HG02759 (cell line): ENCODE measurements around the gene MSANTD1.

Source experiments
- ATAC-seq: cut with Tn5 transposase; IDR thresholded peaks from one replicate; pipeline ENCODE4 v1.9.1; 2021; ENCODE audit warnings: mild to moderate bottlenecking, moderate library complexity; ENCODE audit not compliant: unreplicated experiment

MSANTD1 gene

GRCh38 chr4:3232001-3232400 lies 17.0 kb upstream of the MSANTD1 start:
- ATAC-seq, result no peak

DNA sequence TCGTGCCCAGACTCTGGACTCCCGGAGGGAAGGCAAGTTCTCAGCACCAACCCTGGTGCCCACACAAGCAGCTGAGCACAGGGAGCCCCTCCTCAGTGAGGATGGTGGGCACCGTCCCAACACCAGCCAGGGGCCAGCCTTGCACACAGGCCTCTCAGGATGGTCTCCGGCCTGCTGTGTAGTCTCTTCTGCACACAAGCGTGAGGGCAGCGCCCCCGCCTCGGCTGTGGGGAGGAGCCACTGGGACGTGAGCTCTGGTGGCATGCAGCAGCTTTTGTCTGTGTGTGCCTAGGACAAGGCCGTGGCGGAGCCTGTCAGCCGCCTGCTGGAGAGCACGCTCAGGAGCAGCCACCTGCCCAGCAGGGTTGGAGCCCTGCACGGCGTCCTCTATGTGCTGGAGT lies 16.1 kb upstream of the MSANTD1 start:
- no peak for ATAC-seq

DNA sequence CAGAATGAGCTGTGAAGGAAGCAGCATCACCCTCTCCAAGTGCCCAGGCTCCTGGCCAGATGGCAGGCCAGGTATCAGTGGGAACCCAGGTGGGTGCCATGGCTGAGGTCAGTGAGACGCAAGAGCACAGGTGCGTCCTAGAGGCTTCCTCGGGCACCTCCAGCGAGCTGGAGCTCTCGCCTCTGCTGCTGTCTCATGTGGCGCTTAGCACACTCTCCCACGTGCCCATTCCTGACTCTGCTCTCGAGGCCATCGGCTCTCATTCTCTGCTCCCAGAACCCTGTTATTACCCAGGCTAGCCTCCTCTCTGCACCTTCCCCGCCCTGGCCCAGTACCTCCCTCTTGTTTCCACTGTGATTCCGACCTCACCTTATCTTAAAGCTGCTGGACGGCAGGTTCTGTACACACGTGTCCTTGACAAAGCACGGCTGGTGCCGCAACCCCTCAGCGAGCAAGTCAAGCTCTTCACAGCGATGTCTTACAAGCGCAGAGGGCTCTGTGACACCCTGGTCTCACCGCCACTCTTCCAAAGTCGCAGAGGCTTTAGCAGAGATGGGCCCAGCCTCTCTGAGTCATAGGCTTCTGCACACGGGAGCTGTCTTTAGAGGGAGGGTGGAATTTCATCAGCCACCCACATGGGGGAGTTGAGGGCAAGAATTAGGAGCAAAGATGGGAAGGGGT lies 15.4 kb upstream of the MSANTD1 start:
- no peak for ATAC-seq

DNA sequence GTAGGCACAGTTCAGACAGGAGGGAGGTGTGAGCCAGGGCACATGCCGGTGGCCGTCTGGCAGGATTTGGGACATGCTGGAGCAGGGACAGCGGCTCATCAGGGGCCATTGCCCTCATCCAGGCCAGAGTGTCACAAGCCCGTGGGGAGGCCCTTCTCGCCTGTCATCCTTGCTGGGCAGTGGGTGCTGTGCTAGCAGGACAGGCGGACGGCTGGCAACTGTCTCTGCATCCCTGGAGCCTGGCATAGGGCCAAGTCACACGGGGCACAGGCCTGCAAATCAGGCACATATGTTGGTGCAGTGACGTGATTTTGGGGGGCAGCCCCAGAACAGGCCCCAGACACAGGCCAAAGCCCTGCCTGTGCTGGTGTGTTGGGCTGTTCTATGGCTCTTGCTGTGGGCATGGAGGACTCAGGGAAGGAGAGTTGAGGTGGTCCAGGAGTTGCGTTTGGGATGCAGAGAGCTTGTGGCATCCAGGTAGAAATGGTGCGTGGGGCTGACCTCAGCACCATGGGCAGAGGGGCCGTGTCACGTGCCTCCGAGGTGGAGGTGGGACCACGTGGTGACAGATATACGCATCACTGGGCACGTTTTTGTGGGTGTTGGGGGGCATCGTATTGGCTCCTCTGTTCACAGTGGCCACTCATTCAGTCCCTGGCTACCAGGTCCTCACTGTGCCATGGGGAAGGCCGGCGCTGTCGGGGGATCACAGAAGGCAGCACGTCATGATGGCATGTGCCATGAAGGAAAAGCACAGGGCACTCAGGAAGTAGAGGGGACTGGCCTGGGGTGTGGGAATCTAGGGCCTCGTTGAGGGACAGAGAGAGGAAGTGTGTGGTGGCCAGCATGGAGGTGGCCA lies 14.6 kb upstream of the MSANTD1 start:
- ATAC-seq, result no peak

DNA sequence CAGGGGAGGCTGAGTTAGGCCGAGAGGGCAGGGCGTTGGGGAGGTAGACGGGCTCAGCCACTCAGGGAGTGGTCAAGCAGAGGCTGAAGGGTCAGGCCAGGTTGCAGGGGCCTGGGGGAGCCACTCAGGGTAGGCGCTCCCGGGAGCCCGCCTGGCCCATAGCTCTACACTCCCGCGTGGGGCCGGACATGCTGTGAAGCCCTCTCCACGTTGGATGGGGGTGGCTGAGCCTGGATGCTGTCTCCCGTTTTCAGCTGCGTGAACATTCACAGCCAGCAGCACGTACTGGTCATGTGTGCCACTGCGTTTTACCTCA lies 14.0 kb upstream of the MSANTD1 start:
- ATAC-seq, result no peak

- no peak for ATAC-seq
Measured at GRCh38 chr4:3235581-3235980, 13.4 kb upstream of the MSANTD1 start.

DNA sequence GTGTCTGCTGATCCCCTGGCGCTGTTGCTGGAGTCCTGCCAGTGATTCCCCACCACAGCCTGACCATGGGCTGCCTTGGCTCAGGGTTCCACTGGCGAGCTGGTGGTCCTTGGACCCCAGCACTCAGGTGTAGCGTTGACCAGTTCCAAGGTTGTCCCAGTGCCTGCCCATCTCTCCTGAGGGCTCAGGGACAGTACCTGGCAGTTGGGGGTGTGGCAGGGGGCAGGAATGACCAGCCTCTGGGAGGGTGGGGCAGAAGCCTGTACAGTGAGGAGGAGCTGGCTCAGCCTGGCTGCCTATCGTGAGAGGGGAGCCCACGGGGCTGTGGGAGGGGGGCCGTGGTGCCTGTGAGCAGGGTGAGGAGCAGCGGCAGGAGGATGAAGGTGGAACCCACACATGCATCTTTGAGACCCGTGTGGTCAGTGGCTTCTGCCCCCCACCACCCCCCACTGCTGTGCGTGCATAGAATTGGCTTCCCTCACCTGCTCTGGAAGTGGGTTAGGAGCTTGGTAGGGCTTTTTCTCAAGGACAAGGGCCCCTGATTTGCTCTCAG lies 12.6 kb upstream of the MSANTD1 start:
- no peak for ATAC-seq

- no peak for ATAC-seq
Measured at GRCh38 chr4:3237266-3237665, 11.7 kb upstream of the MSANTD1 start.

DNA sequence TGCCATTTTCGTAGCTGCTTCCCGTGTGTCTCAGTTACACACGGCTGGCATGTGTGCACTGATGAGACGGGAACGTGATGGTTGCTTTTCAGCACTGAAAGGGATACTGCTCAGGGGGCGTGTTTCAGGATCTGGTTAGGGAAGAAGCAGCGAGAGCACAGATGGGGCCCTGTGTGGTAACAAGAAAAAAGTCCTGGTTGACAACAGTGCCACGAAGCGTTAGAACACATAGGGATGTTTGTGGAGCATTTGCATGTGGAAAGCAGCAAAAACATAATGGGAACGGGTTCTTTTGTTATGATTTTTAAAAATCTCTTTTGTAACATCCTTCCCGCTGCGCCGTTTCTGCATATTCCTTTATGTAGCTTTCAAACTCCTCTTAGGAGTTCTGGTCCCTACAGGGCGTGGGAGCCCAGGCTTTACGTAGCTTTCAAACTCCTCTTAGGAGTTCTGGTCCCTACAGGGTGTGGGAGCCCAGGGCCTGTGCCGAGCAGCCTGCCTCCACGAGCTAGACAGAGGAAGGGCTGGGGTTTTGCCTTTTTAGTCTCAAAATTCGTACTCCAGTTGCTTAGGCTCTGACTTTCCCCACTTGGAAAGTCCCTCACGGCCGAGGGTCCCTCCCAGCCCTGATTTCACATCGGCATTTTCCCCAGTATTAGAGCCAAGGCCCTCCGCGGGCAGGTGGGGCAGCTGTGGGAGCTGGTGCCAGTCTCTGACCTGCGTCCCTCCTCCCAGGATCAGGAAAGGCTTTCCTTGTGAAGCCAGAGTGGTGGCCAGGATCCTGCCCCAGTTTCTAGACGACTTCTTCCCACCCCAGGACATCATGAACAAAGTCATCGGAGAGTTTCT lies 11.0 kb upstream of the MSANTD1 start:
- no peak for ATAC-seq

DNA sequence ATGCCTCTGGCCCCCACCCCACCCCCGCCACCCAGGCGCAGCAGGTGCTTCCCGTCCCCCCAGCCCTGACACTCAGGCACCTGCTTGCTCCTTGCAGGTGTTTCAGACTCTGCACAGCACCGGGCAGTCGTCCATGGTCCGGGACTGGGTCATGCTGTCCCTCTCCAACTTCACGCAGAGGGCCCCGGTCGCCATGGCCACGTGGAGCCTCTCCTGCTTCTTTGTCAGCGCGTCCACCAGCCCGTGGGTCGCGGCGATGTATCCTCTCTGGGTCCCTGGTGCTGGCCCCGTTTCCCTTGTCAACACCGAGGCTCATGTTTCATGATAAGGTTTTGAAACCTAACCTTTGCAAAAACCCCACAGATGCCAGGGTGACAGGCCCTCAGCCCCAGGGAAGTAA lies 10.2 kb upstream of the MSANTD1 start:
- no peak for ATAC-seq

DNA sequence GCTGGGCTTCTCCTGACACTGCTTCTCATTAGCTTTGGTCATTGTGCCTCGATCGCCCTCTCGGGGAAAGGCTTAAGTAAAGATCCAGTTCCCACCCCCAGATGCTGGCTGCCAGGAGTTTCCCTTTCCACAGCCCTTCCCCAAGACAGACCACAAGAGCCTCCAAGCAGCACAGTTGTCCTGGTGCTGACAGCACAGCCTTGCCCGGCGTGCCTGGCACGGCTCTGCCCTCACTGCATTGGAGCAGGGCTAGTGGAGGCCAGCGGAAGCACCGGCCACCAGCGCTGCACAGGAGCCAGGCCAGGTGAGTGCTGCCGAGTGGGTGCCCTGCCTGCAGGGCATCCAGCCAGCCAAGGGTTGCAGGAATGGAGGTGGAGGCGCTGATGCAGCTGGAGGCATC lies 9.7 kb upstream of the MSANTD1 start:
- no peak for ATAC-seq

DNA sequence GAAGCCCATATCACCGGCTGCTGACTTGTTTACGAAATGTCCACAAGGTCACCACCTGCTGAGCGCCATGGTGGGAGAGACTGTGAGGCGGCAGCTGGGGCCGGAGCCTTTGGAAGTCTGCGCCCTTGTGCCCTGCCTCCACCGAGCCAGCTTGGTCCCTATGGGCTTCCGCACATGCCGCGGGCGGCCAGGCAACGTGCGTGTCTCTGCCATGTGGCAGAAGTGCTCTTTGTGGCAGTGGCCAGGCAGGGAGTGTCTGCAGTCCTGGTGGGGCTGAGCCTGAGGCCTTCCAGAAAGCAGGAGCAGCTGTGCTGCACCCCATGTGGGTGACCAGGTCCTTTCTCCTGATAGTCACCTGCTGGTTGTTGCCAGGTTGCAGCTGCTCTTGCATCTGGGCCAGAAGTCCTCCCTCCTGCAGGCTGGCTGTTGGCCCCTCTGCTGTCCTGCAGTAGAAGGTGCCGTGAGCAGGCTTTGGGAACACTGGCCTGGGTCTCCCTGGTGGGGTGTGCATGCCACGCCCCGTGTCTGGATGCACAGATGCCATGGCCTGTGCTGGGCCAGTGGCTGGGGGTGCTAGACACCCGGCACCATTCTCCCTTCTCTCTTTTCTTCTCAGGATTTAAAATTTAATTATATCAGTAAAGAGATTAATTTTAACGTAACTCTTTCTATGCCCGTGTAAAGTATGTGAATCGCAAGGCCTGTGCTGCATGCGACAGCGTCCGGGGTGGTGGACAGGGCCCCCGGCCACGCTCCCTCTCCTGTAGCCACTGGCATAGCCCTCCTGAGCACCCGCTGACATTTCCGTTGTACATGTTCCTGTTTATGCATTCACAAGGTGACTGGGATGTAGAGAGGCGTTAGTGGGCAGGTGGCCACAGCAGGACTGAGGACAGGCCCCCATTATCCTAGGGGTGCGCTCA lies 8.7 kb upstream of the MSANTD1 start:
- ATAC-seq, result no peak

DNA sequence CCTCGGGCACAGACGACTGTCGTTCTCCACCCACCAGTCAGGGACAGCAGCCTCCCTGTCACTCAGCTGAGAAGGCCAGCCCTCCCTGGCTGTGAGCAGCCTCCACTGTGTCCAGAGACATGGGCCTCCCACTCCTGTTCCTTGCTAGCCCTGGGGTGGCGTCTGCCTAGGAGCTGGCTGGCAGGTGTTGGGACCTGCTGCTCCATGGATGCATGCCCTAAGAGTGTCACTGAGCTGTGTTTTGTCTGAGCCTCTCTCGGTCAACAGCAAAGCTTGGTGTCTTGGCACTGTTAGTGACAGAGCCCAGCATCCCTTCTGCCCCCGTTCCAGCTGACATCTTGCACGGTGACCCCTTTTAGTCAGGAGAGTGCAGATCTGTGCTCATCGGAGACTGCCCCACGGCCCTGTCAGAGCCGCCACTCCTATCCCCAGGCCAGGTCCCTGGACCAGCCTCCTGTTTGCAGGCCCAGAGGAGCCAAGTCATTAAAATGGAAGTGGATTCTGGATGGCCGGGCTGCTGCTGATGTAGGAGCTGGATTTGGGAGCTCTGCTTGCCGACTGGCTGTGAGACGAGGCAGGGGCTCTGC lies 7.9 kb upstream of the MSANTD1 start:
- no peak for ATAC-seq

DNA sequence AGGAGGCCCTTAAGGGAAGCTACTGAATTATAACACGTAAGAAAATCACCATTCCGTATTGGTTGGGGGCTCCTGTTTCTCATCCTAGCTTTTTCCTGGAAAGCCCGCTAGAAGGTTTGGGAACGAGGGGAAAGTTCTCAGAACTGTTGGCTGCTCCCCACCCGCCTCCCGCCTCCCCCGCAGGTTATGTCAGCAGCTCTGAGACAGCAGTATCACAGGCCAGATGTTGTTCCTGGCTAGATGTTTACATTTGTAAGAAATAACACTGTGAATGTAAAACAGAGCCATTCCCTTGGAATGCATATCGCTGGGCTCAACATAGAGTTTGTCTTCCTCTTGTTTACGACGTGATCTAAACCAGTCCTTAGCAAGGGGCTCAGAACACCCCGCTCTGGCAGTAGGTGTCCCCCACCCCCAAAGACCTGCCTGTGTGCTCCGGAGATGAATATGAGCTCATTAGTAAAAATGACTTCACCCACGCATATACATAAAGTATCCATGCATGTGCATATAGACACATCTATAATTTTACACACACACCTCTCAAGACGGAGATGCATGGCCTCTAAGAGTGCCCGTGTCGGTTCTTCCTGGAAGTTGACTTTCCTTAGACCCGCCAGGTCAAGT lies 6.9 kb upstream of the MSANTD1 start:
- ATAC-seq, result no peak

DNA sequence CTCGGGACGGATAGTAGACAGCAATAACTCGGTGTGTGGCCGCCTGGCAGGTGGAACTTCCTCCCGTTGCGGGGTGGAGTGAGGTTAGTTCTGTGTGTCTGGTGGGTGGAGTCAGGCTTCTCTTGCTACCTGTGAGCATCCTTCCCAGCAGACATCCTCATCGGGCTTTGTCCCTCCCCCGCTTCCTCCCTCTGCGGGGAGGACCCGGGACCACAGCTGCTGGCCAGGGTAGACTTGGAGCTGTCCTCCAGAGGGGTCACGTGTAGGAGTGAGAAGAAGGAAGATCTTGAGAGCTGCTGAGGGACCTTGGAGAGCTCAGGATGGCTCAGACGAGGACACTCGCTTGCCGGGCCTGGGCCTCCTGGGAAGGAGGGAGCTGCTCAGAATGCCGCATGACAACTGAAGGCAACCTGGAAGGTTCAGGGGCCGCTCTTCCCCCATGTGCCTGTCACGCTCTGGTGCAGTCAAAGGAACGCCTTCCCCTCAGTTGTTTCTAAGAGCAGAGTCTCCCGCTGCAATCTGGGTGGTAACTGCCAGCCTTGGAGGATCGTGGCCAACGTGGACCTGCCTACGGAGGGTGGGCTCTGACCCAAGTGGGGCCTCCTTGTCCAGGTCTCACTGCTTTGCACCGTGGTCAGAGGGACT lies 5.7 kb upstream of the MSANTD1 start:
- ATAC-seq, result no peak

- no peak for ATAC-seq
Measured at GRCh38 chr4:3244002-3244401, 5.0 kb upstream of the MSANTD1 start.

GRCh38 chr4:3244747-3245146 lies 4.2 kb upstream of the MSANTD1 start:
- ATAC-seq, result no peak

DNA sequence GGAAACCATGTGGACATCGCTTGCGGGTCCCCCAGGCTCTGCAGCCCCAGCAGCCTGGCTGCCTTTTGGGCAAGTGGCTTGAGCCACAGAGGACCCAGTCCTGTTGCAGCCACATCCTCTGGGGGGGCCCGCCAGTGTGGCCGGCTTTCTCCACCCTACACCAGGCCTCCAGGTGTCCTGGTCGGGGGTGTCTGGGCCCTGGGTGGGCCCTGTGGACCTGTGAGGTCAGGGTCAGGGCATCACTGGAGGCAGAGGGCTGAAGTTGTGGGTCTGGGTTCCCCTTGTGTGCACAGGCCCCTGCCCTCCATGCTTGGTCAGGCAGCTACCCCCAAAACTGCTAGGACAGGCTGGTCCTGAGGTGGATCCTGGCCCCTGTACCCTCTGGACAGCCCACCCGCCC lies 3.3 kb upstream of the MSANTD1 start:
- no peak for ATAC-seq
